HG03103 (cell line): ENCODE data around the gene PPARA.
"Not testable (repeated sequence)": the region's sequence is repeated elsewhere in the genome, so short reads cannot be mapped to it uniquely, and the experiment has no call there.

Source experiments
- ATAC-seq: cut with Tn5 transposase; IDR thresholded peaks from one replicate; pipeline ENCODE4 v1.9.1; 2021; ENCODE audit warnings: low read depth; ENCODE audit not compliant: unreplicated experiment

The PPARA gene

DNA sequence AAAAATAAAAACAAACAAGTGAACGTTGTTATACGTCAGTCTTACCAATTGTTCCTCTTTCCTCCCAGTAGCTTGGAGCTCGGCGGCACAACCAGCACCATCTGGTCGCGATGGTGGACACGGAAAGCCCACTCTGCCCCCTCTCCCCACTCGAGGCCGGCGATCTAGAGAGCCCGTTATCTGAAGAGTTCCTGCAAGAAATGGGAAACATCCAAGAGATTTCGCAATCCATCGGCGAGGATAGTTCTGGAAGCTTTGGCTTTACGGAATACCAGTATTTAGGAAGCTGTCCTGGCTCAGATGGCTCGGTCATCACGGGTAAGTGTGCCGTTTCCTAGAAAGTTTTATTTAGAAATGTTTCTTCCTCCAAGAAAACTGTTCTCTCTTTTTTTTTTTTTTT is 47.9 kb downstream of the PPARA start:
- ATAC-seq, result no peak

DNA sequence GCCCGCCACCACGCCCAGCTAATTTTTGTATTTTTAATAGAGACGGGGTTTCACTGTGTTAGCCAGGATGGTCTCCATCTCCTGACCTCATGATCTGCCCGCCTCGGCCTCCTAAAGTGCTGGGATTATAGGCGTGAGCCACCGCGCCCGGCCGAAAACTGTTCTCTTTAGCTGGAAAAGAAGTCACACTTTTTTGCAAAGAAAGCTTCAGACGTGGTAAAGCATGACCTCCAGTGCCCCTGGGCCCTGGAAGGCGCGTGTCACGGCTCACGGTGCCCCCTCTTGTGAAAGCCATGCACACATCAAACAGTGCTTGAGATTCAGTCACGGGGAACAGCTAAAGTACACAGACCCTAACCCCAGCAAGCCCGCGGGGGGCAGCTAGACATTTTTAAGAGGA is 48.5 kb downstream of the PPARA start:
- not testable (repeated sequence) for ATAC-seq

DNA sequence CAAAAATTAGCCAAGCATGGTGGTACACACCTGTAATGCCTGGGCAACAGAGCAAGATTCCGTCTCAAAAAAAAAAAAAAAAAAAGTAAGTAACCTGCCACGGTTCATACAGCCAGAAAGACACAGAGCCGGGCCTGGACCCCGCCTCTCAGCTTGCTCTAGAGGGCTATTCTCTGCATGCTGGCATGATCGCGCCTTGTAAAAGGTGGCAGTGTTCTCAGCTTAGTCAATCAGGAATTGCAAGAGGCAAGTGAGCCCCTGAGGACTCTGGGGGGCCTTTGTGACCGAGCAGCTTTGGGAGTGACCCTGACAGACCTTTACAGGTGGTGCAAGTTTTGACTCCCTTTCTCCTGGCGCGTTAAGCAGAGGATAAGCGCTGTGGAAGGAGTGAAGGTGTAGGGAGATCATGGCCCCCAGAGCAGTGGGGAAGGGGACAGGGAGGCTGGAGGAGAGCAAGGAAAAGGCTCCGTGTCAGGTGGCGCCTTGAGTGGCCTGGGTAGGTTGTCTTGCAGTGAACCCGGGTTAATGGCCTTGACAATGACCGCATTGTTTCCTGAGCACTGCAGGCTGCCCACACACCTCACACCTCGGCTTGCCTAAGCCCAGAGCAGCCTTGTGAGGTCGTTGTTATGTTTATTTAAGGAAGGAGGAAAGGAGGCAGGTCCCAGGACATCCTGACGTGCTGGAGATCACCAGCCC is 50.9 kb downstream of the PPARA start:
- ATAC-seq, result no peak

DNA sequence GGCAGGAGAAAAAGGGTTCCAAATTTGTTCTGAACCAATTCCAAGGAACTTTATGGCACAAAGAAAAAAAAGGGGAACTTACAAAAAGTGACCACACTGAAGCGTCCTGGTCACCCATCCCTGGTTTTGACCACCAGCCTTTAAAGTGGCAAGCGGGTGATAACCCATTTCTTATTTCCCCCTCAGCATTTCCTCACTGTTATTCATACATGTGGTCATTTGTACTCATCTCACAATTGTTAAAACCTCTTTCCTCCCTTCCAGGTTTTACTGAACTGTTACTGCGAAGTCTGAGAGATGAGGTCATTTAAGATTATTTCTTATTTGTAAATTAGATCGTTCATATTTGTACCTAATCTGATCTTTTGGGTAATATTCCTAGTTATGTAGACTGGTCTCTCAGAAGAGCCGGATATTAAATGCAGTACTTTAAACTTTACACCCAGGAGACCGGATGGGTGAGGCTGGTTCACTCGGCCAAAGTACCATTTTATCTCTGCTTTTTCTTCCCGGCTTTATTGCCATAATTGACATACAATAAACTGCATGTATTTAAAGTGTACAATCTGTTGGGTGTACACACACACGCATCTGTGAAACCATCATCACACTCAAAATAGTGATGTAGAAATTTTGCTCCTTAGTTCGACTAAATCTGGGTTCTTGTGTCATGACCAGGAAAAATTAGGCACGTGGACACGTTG is 52.7 kb downstream of the PPARA start:
- ATAC-seq, result no peak

DNA sequence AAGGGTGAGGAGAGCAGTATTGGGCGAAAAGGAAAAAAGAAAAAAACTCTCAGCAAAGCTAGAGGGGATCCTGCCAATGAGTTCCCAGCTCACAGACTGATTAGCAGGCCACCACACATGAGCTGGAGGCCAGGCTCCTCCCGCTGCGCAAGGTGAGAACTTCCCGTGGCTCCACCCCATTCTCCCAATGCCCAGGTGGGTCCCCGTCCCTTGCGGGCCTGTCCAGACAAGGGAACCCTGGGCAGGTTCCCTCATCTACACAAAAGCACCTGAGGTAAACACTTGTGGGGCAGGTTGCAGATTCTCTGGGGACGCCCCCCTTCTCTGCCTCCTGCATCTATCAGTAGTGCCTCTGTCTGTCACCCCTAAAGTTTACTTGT is 53.3 kb downstream of the PPARA start:
- no peak for ATAC-seq

GRCh38 chr22:46209262-46209661 is 58.9 kb downstream of the PPARA start:
- no peak for ATAC-seq

- no peak for ATAC-seq
These were observed 61.9 kb downstream of the PPARA start for GRCh38 chr22:46212195-46212594.

DNA sequence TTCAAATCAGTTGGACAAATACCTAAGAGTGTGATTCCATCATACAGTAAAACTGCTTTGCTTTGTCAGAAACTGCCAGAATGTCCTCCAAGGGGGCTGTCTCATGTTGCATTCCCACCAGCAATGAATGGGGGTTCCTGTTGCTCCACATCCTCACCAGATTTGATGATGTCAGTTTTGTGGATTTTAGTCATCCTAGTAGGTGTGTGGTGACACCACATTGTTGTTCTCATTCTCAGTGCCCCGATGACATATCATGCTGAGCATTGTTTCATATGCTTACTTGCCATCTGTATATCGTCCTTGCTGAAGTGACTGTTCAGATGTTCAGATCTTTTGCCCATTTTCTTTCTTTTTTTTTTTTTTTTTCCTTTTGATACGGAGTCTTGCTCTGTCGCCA is 62.7 kb downstream of the PPARA start:
- no peak for ATAC-seq

- ATAC-seq, result no peak
These were observed 63.8 kb downstream of the PPARA start for GRCh38 chr22:46214149-46214548.

DNA sequence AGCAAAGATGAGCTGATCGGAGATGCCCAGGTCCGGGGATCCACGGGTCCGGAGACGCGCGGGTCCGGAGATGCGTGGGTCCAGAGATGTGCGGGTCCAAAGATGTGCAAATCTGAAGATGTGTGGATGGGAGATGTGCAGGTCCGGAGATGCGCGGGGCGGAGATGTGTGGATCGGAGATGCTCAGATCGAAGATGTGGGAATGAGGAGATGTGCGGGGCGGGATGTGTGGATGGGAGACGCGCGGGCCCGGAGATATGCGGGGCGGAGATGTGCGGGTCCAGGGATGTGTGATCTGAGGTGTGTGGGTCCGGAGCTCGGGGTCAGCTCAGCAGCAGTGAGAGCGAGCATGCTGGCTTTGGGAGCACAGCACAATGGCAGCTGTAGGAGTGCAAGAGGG is 64.3 kb downstream of the PPARA start:
- ATAC-seq, result no peak

DNA sequence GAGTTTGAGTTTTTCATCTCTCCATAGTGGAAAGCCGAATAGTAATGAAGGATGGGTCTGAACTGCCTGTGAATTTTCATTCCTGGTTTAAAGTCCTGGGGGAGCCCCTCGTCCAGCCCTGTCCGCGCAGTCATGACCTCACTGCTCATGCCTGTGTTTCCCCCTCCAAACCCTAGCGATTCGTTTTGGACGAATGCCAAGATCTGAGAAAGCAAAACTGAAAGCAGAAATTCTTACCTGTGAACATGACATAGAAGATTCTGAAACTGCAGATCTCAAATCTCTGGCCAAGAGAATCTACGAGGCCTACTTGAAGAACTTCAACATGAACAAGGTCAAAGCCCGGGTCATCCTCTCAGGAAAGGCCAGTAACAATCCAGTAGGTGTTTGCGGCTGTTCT is 69.3 kb downstream of the PPARA start:
- no peak for ATAC-seq

GRCh38 chr22:46220921-46221320 is 70.6 kb downstream of the PPARA start:
- no peak for ATAC-seq

DNA sequence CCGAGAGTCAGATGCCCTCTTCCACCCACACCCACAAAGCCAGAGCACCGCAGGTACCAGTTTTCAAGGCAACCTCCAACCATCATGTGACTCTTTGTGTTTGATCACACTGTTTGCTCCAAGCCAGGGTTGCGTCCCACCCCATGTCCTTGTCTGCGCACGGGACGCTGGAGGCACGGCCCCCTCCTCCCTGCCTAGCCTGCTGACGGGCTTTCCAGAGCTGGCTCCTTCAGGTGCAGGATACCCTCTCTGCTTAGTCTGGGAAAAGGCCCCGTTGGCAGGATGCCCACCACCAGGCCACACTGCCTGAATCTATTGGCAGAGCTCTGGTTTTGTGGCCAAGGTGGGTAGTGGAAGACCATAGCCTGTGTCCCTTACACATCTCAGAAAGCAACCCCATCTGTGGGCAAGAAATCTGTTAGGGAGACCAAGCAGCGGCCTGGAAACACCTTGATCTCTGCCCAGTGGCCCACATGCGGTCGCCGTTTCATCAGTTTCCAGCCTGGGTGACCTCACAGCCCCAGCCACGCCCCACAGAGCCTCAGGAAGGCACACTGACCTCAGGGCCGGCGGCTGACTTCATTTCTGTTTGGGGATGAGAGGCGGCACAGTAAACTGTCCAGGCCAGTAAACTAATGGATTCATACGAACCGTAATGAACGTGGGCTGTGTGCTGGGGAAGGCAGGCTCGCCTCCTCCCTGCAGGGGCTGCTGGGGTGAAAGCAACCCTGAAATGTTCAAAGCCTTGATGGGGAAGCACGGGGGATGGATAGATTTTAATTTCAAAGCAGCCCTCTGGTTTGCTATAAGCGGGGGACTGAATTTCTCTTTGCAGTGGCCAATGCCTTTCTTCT is 73.9 kb downstream of the PPARA start:
- no peak for ATAC-seq

GRCh38 chr22:46224898-46225290 is 74.6 kb downstream of the PPARA start:
- ATAC-seq, result no peak

DNA sequence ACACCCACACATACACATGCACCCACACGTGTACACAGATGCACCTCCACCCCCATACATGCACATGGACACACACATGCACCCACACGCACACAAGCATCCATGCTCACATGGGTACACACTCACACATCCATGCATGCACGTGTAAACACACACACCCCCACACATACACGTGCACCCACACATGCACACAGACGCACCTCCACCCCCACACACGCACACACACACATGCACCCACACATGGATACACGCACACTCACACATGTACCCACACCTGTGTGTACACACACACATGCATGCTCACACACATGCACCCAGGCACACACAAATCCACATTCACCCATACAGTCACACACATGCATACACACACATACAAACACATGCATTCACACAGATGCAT is 75.3 kb downstream of the PPARA start:
- ATAC-seq, result no peak

- ATAC-seq, result no peak
These were observed 76.3 kb downstream of the PPARA start for GRCh38 chr22:46226577-46226976.

- ATAC-seq, result no peak
These were observed 79.4 kb downstream of the PPARA start for GRCh38 chr22:46229701-46230100.

GRCh38 chr22:46230262-46230901 is 80.1 kb downstream of the PPARA start:
- no peak for ATAC-seq

DNA sequence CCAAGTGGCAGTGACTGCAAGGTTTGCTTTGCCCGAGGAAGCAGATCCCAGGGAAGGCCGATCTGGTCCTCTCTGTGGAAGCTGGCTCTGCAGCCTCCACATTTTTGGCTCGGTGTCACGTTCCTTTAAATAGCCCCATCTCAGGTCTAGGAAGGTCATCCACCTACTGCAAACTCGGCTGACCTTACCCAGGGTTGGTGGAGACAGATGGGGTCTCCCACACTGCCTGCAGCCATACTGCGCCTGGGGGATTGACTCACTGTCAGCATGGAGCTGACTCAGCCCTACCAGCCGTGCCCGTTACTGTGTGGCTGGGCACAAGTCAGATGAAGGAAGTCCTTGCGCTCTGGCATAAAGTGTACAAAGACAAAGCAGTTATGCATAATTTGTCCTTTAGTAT is 82.9 kb downstream of the PPARA start:
- no peak for ATAC-seq

DNA sequence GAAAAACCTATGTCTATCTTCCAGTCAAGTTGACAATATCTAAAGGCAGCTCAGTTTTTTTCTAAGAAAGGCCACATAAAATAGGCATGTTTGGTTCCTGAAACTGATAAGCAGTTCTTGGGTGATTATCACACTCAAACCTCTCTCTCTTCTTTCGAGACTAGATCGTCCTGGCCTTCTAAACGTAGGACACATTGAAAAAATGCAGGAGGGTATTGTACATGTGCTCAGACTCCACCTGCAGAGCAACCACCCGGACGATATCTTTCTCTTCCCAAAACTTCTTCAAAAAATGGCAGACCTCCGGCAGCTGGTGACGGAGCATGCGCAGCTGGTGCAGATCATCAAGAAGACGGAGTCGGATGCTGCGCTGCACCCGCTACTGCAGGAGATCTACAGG is 84.6 kb downstream of the PPARA start:
- no peak for ATAC-seq
